ENCODE data around the gene RBM20. TPM values are rescaled to one million over a fixed set of nuclear protein-coding genes. Genes with fewer than 3 reads are reported as not detected.
"Not testable (repeated sequence)": the region's sequence is repeated elsewhere in the genome, so short reads cannot be mapped to it uniquely, and the experiment has no call there.

Gene RBM20
- total RNA-seq, 1 donor from 2014 or later, result 0.02 TPM

GRCh38 chr10:110615057-110615747, 28.9 kb upstream of the RBM20 start:
- no peak overlapping the region for H3K27ac Mint-ChIP-seq
- H3K9me3 Mint-ChIP-seq, result no peaks in the 10 kb centered on the region
- H3K27me3 Mint-ChIP-seq (ENCODE audit: low read depth), result no peaks in the 10 kb centered on the region
- H3K4me3 Mint-ChIP-seq (ENCODE audit: low read depth), result no peak overlapping the region
- peaks cover 50% of the 10 kb centered on the region for H3K4me1 Mint-ChIP-seq (ENCODE audit: low read depth)
- DNase-seq (ENCODE audit: low spot score), result no peak
- no peaks in the 10 kb centered on the region for H3K36me3 Mint-ChIP-seq (ENCODE audit: low read depth)
- intact Hi-C loops (cut with micrococcal nuclease), result loop anchor here (5.0 to 10.0 kb wide), 3 partner anchors 157 to 380 kb away; partner anchors contain the start of gene PDCD4

- Mint-ChIP-seq H3K36me3 (ENCODE audit: low read depth) (no peaks in the 10 kb centered on the region), H3K27ac (no peak overlapping the region), H3K4me1 (ENCODE audit: low read depth) (peaks cover 47% of the 10 kb centered on the region), H3K9me3 (no peaks in the 10 kb centered on the region), H3K27me3 (ENCODE audit: low read depth) (no peaks in the 10 kb centered on the region), H3K4me3 (ENCODE audit: low read depth) (no peak overlapping the region)
- DNase-seq (ENCODE audit: low spot score), result no peak
- intact Hi-C loops (cut with micrococcal nuclease), result loop anchor here (5.0 to 10.0 kb wide), 3 partner anchors 156 to 378 kb away; partner anchors contain the start of gene PDCD4
Measured at GRCh38 chr10:110616493-110617033, 27.6 kb upstream of the RBM20 start.

- no peak for DNase-seq (ENCODE audit: low spot score)
Measured at GRCh38 chr10:110617425-110618229, 26.5 kb upstream of the RBM20 start.

GRCh38 chr10:110618230-110618610, 25.9 kb upstream of the RBM20 start:
- peak overlapping the region; percentile 77 for H3K27ac Mint-ChIP-seq
- DNase-seq (ENCODE audit: low spot score), result no peak
- no peak overlapping the region for H3K4me3 Mint-ChIP-seq (ENCODE audit: low read depth)
- H3K27me3 Mint-ChIP-seq (ENCODE audit: low read depth), result peaks cover under 1% of the 10 kb centered on the region
- intact Hi-C loops (cut with micrococcal nuclease), result loop anchor here (2.0 to 10.0 kb wide), 4 partner anchors 25 to 377 kb away; partner anchors contain the start of gene PDCD4
- H3K36me3 Mint-ChIP-seq (ENCODE audit: low read depth), result no peaks in the 10 kb centered on the region
- H3K4me1 Mint-ChIP-seq (ENCODE audit: low read depth), result peaks cover 38% of the 10 kb centered on the region
- no peaks in the 10 kb centered on the region for H3K9me3 Mint-ChIP-seq

More at GRCh38 chr10:110617425-110618229, 26.5 kb upstream of the RBM20 start:
- Mint-ChIP-seq H3K4me1 (ENCODE audit: low read depth) (peaks cover 42% of the 10 kb centered on the region), H3K4me3 (ENCODE audit: low read depth) (no peak overlapping the region), H3K36me3 (ENCODE audit: low read depth) (no peaks in the 10 kb centered on the region), H3K27ac (peak overlapping the region; percentile 77), H3K27me3 (ENCODE audit: low read depth) (no peaks in the 10 kb centered on the region), H3K9me3 (no peaks in the 10 kb centered on the region)
- intact Hi-C loops (cut with micrococcal nuclease), result loop anchor here (2.0 to 10.0 kb wide), 4 partner anchors 25 to 377 kb away; partner anchors contain the start of gene PDCD4

- Mint-ChIP-seq H3K27me3 (ENCODE audit: low read depth) (peaks cover 6% of the 10 kb centered on the region), H3K27ac (no peak overlapping the region)
- intact Hi-C loops (cut with micrococcal nuclease), result loop anchor here (2.0 to 10.0 kb wide), 4 partner anchors 23 to 375 kb away; partner anchors contain the start of gene PDCD4
Measured at GRCh38 chr10:110619514-110620397, 24.4 kb upstream of the RBM20 start.

GRCh38 chr10:110620398-110620719, 23.8 kb upstream of the RBM20 start:
- no peak for DNase-seq (ENCODE audit: low spot score)
- H3K27ac Mint-ChIP-seq, result no peak overlapping the region
- no peaks in the 10 kb centered on the region for H3K9me3 Mint-ChIP-seq
- peaks cover 24% of the 10 kb centered on the region for H3K4me1 Mint-ChIP-seq (ENCODE audit: low read depth)
- intact Hi-C loops (cut with micrococcal nuclease), result no loop called here
- peaks cover 8% of the 10 kb centered on the region for H3K27me3 Mint-ChIP-seq (ENCODE audit: low read depth)
- H3K36me3 Mint-ChIP-seq (ENCODE audit: low read depth), result no peaks in the 10 kb centered on the region
- H3K4me3 Mint-ChIP-seq (ENCODE audit: low read depth), result no peak overlapping the region

More at GRCh38 chr10:110619514-110620397, 24.4 kb upstream of the RBM20 start:
- Mint-ChIP-seq H3K4me1 (ENCODE audit: low read depth) (peaks cover 26% of the 10 kb centered on the region), H3K36me3 (ENCODE audit: low read depth) (no peaks in the 10 kb centered on the region), H3K9me3 (no peaks in the 10 kb centered on the region), H3K4me3 (ENCODE audit: low read depth) (no peak overlapping the region)
- no peak for DNase-seq (ENCODE audit: low spot score)

GRCh38 chr10:110623316-110623715, 20.8 kb upstream of the RBM20 start:
- H3K36me3 Mint-ChIP-seq (ENCODE audit: low read depth); intact Hi-C loops (cut with micrococcal nuclease); H3K27ac Mint-ChIP-seq: not testable (repeated sequence)

GRCh38 chr10:110625356-110625894, 18.7 kb upstream of the RBM20 start:
- DNase-seq (ENCODE audit: low spot score), result no peak
- intact Hi-C loops (cut with micrococcal nuclease), result no loop called here
- Mint-ChIP-seq H3K4me3 (ENCODE audit: low read depth) (no peak overlapping the region), H3K4me1 (ENCODE audit: low read depth) (no peaks in the 10 kb centered on the region), H3K27me3 (ENCODE audit: low read depth) (peaks cover 21% of the 10 kb centered on the region), H3K36me3 (ENCODE audit: low read depth) (no peaks in the 10 kb centered on the region), H3K9me3 (no peaks in the 10 kb centered on the region), H3K27ac (no peak overlapping the region)

More at GRCh38 chr10:110623316-110623715, 20.8 kb upstream of the RBM20 start:
- H3K4me3 Mint-ChIP-seq (ENCODE audit: low read depth); DNase-seq (ENCODE audit: low spot score); H3K4me1 Mint-ChIP-seq (ENCODE audit: low read depth); H3K9me3 Mint-ChIP-seq: not testable (repeated sequence)
- H3K27me3 Mint-ChIP-seq (ENCODE audit: low read depth), result peaks cover 14% of the 10 kb centered on the region

- H3K36me3 Mint-ChIP-seq (ENCODE audit: low read depth), result no peaks in the 10 kb centered on the region
- no peak overlapping the region for H3K4me3 Mint-ChIP-seq (ENCODE audit: low read depth)
- no peaks in the 10 kb centered on the region for H3K9me3 Mint-ChIP-seq
- intact Hi-C loops (cut with micrococcal nuclease), result no loop called here
- H3K4me1 Mint-ChIP-seq (ENCODE audit: low read depth), result no peaks in the 10 kb centered on the region
- H3K27ac Mint-ChIP-seq, result no peak overlapping the region
- no peak for DNase-seq (ENCODE audit: low spot score)
- H3K27me3 Mint-ChIP-seq (ENCODE audit: low read depth), result peaks cover 21% of the 10 kb centered on the region
Measured at GRCh38 chr10:110625951-110626855, 17.9 kb upstream of the RBM20 start.

- Mint-ChIP-seq H3K27ac (no peak overlapping the region), H3K27me3 (ENCODE audit: low read depth) (peaks cover 21% of the 10 kb centered on the region), H3K4me3 (ENCODE audit: low read depth) (no peak overlapping the region), H3K36me3 (ENCODE audit: low read depth) (no peaks in the 10 kb centered on the region), H3K9me3 (no peaks in the 10 kb centered on the region), H3K4me1 (ENCODE audit: low read depth) (no peaks in the 10 kb centered on the region)
- intact Hi-C loops (cut with micrococcal nuclease), result no loop called here
- DNase-seq (ENCODE audit: low spot score), result no peak
Measured at GRCh38 chr10:110628161-110628560, 16.0 kb upstream of the RBM20 start.

GRCh38 chr10:110629680-110630191, 14.4 kb upstream of the RBM20 start:
- Mint-ChIP-seq H3K27me3 (ENCODE audit: low read depth) (peaks cover 16% of the 10 kb centered on the region), H3K4me1 (ENCODE audit: low read depth) (no peaks in the 10 kb centered on the region), H3K27ac (no peak overlapping the region), H3K36me3 (ENCODE audit: low read depth) (no peaks in the 10 kb centered on the region), H3K4me3 (ENCODE audit: low read depth) (no peak overlapping the region), H3K9me3 (no peaks in the 10 kb centered on the region)
- intact Hi-C loops (cut with micrococcal nuclease), result no loop called here
- DNase-seq (ENCODE audit: low spot score), result no peak
